ENCODE measurements around the gene SLC25A48.
A peak's percentile ranks its signal among the peaks of the same experiment; 100 is the strongest.

DNA sequence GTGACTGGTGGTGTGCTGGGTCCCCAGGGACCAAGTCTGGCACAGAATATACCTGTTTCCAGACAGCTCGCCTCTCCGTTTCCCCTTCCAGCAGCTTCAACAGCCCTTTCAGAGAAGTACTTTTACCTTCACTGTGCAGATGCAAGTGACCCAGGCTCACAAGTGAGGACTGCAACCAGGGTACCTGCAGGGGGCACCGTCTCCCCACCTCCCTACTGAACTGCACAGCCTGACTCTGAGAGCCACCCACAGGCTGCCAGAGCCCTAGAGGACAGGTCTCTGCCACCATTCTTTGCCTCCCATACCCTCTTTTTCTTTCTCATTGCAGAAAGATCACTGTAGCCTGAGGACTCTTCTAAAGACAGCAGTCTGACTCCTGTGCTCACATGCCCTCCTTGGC lies 45.8 kb downstream of the SLC25A48 start:
- peak; percentile 51 for TF ChIP-seq CTCF (IDR thresholded peaks at IDR 0.05; ENCODE audit: borderline replicate concordance, extremely low read depth, low read length, poor library complexity, severe bottlenecking)
- TF ChIP-seq EZH2 (IDR thresholded peaks at IDR 0.05; ENCODE audit: borderline replicate concordance, low read depth, low read length, severe bottlenecking), result no peak
